OCI-LY7 (cell line): ENCODE results near the gene CDC14B.

Experiments
- EZH2phosphoT487 ChIP-seq: fragments of 200-600 bp; sonication (generic); IDR thresholded peaks from 2 replicates; pipeline ENCODE4 v1.6.1; 2018; ENCODE audit warnings: low read depth, borderline replicate concordance, mild to moderate bottlenecking, mixed run types, antibody characterized with exemption, low read length, moderate library complexity, mixed read lengths
- TF ChIP-seq, protein P1 (sequence below): fragments of 200-600 bp; sonication (generic); conservative IDR thresholded peaks from 2 replicates; pipeline ENCODE4 v1.5.1; 2014; ENCODE audit warnings: mild to moderate bottlenecking, antibody characterized with exemption, low read length, moderate library complexity, mixed read lengths

DNA sequence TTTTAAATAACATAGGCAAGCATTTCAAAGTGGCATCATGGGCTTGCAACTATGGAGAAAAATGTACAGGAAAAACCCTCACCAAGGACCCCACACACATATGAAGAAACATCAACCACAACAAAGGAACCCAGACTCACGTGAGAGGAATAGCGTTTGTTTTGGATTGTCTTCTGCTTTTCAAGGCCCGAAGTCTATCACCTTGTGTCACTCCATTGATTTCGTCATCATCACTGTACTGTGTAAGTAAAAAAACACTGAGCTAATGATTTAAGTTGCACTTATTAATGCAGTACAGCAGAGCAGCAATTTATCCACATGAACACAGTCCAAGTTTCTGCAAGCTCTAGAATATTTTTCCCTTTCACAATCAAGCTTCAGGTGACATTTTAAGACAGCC is 97.3 kb downstream of the CDC14B start:
- TF ChIP-seq, protein P1, sequence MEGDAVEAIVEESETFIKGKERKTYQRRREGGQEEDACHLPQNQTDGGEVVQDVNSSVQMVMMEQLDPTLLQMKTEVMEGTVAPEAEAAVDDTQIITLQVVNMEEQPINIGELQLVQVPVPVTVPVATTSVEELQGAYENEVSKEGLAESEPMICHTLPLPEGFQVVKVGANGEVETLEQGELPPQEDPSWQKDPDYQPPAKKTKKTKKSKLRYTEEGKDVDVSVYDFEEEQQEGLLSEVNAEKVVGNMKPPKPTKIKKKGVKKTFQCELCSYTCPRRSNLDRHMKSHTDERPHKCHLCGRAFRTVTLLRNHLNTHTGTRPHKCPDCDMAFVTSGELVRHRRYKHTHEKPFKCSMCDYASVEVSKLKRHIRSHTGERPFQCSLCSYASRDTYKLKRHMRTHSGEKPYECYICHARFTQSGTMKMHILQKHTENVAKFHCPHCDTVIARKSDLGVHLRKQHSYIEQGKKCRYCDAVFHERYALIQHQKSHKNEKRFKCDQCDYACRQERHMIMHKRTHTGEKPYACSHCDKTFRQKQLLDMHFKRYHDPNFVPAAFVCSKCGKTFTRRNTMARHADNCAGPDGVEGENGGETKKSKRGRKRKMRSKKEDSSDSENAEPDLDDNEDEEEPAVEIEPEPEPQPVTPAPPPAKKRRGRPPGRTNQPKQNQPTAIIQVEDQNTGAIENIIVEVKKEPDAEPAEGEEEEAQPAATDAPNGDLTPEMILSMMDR, result no peak
- TF ChIP-seq EZH2phosphoT487, result no peak
